Fibroblast of pulmonary artery (primary cell): ENCODE measurements around the gene CCDC6.

Experiments used
- DNase-seq: peaks from one replicate; pipeline ENCODE4 v3.0.0-alpha.2; 2010; ENCODE audit warnings: low read depth
- H3K4me3 ChIP-seq: replicated peaks from 2 replicates; pipeline ENCODE4 v1.5.1; 2011; ENCODE audit warnings: low read depth, mild to moderate bottlenecking, control low read depth, low read length, moderate library complexity
- TF ChIP-seq, protein P1 (sequence below): IDR thresholded peaks from 2 replicates; pipeline ENCODE4 v1.5.1; 2011; ENCODE audit warnings: mild to moderate bottlenecking, control low read depth, low read length, inconsistent platforms; ENCODE audit errors: missing control alignments

The CCDC6 gene

DNA sequence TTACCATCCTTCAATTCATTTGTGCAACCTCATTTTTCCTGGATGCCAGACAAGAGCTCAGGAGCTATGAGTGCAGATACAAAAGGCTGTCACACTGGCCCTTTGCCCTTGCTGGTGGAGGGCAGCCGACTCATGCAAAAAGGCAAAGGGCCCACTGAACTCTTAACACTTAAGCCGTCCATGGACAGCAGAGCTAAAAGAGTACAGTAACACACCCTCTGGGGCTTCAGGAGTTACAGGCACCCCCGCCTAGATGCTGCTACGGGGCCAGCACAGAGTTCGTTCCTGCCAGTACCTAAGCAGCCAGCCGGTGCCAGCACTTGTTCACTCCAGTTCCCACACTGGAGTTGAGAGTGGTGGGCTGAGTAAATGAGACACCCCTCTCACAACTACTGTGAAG, 83.2 kb downstream of the CCDC6 start:
- H3K4me3 ChIP-seq = no peak overlapping the region
- TF ChIP-seq, protein P1, sequence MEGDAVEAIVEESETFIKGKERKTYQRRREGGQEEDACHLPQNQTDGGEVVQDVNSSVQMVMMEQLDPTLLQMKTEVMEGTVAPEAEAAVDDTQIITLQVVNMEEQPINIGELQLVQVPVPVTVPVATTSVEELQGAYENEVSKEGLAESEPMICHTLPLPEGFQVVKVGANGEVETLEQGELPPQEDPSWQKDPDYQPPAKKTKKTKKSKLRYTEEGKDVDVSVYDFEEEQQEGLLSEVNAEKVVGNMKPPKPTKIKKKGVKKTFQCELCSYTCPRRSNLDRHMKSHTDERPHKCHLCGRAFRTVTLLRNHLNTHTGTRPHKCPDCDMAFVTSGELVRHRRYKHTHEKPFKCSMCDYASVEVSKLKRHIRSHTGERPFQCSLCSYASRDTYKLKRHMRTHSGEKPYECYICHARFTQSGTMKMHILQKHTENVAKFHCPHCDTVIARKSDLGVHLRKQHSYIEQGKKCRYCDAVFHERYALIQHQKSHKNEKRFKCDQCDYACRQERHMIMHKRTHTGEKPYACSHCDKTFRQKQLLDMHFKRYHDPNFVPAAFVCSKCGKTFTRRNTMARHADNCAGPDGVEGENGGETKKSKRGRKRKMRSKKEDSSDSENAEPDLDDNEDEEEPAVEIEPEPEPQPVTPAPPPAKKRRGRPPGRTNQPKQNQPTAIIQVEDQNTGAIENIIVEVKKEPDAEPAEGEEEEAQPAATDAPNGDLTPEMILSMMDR = no peak
- DNase-seq = no peak

DNA sequence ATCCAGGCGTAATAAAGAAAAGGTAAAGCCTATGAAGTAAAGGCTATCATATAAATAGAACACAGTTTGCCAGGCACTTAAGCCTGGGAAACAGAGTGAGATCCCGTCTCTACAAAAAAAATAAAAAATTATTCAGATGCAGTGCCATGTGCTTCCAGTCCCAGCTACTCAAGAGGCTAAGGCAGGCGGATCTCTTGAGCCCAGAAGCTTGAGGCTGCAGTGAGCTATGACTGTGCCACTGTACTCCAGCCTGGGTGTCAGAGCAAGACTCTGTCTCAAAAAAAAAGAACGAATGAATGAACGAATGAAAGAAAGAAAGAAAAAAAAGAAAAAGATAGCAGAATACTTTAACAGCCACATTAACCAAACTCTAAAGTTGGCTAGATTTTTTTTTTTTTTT, 85.9 kb downstream of the CCDC6 start:
- no peak for DNase-seq
- H3K4me3 ChIP-seq = no peak overlapping the region
- TF ChIP-seq, protein P1 = no peak

DNA sequence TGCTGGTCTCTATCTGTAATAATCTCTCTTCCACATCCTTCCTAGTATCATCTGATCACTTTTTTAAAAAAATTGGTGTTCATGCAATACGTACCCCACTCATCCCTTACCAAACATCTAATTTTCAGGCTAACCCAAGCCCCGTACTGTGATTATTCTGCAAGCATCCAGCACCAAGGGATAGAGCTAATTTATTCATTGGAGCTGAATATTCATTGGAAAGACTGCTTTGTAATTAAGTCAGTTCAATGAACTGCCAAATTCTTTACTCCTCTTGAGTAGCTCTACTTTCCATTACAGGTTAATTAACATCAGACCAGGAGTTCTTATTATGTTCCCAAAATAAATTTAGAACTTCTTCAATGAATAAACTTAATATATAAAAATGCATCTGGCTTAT, 86.7 kb downstream of the CCDC6 start:
- no peak overlapping the region for H3K4me3 ChIP-seq
- no peak for DNase-seq
- TF ChIP-seq, protein P1 = no peak

DNA sequence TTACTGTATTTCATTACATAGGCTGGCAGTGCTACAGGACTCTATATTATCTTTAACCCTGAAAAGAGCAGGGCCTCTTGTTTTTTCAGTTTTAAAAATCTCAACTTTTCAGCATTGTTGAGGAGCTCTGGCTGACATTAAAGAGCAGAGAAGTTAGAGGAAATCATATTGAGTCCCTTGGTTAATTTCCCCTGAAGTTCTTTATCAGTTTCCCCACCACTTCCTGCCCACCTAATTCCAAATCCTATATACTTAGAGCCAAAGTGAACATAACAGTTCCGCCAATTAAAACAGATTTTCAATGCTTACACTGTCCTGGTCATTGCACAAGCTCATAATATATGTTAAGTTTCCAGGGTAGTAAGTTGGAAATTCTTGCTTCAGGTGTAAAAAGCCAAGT, 87.1 kb downstream of the CCDC6 start:
- DNase-seq = no peak
- TF ChIP-seq, protein P1 = no peak
- H3K4me3 ChIP-seq = no peak overlapping the region

DNA sequence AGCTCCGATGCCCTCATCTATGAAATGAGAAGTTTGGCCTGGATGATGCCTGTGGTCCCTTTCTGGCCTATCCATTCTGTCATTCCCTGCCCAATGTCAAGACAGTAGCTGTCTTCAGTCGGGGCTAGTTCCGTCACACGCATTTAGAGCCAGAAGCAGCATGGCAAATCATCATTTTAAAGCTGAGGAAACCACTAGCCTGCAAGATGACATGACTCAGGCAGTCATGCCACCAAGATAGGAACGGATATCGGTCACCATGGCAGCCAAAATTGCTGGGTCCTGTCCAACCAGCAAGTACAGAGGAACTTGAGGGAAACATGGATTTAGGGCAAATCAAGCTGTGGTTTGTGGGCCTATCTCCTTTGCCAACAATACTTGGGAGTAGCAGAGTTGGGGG, 88.6 kb downstream of the CCDC6 start:
- no peak overlapping the region for H3K4me3 ChIP-seq
- TF ChIP-seq, protein P1 = no peak
- peak; percentile 52 for DNase-seq

DNA sequence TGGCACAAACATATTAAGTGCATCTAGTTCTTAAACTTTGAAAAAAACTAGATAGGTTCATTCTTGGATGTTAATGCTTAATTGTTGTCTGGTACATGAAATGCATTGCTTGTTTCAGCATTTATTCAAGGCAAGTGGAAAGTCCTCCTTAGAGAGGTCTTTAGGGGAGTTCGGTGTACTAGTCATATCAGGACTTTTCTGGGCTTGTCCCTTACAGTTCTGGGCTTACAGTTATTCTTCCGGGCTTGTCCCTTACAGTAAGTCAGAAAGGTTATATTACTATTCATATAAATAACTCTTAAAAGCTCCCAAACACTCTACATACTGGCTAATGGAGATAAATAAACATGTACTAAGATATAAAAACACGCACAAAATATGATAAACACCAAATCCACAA, 91.5 kb downstream of the CCDC6 start:
- no peak for DNase-seq
- no peak overlapping the region for H3K4me3 ChIP-seq
- TF ChIP-seq, protein P1 = no peak

DNA sequence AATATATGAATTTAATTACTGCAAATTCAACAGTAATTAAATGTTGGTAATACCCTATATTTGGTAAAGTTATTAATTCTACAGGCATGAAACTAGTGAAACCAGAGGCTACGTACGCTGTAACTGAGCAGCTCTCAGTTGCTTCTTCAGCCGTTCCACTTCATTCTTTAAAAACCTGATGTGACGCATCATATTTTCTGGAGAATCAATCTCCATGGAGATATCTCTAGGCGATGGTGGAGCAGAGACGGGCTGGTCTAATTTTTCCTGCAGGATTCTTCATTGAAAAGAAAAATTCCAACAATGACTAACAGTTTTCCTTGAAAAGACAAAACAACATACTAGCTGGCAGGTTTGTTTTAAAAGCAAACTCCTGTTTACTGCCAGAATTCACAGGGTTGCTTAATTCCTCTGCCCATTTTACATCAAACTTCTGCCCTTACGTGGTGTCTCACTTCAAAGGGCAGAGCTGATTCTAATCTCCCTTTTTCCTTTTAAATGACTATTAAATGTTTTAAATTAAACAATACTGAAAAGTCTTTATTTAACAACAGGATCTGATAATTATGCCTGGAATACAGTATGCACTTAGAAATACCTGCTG, 93.7 kb downstream of the CCDC6 start:
- no peak overlapping the region for H3K4me3 ChIP-seq
- TF ChIP-seq, protein P1 = no peak
- no peak for DNase-seq
